Measurements from ENCODE around the gene PHEX.
A peak's percentile ranks its signal among the peaks of the same experiment; 100 is the strongest.

Gene PHEX

GRCh38 chrX:22141047-22141730 lies 109.1 kb downstream of the PHEX start:
- Mint-ChIP-seq H3K27ac (no peak overlapping the region), H3K27me3 (no peaks in the 10 kb centered on the region), H3K4me3 (no peak overlapping the region), H3K9me3 (no peaks in the 10 kb centered on the region), H3K4me1 (peaks cover 7% of the 10 kb centered on the region)
- no peak for ATAC-seq
- no peak for DNase-seq

GRCh38 chrX:22147214-22147613 lies 115.1 kb downstream of the PHEX start:
- Mint-ChIP-seq H3K4me3 (no peak overlapping the region), H3K27ac (peak overlapping the region in 1 of 2 donors; percentile 42), H3K4me1 (no peaks in the 10 kb centered on the region), H3K27me3 (no peaks in the 10 kb centered on the region), H3K9me3 (no peaks in the 10 kb centered on the region)
- no peak for ATAC-seq
- no peak for DNase-seq

GRCh38 chrX:22147942-22148341 lies 115.8 kb downstream of the PHEX start:
- no peak for ATAC-seq
- no peaks in the 10 kb centered on the region for H3K27me3 Mint-ChIP-seq
- H3K9me3 Mint-ChIP-seq: no peaks in the 10 kb centered on the region

GRCh38 chrX:22148565-22148964 lies 116.4 kb downstream of the PHEX start:
- no peaks in the 10 kb centered on the region for H3K9me3 Mint-ChIP-seq

More at GRCh38 chrX:22147942-22148341, 115.8 kb downstream of the PHEX start:
- H3K4me1 Mint-ChIP-seq: no peaks in the 10 kb centered on the region
- no peak for DNase-seq
- H3K27ac Mint-ChIP-seq: no peak overlapping the region
- no peak overlapping the region for H3K4me3 Mint-ChIP-seq

GRCh38 chrX:22150371-22150770 lies 118.2 kb downstream of the PHEX start:
- Mint-ChIP-seq H3K27ac (no peak overlapping the region), H3K27me3 (no peaks in the 10 kb centered on the region)

More at GRCh38 chrX:22148565-22148964, 116.4 kb downstream of the PHEX start:
- no peaks in the 10 kb centered on the region for H3K27me3 Mint-ChIP-seq
- H3K4me1 Mint-ChIP-seq: no peaks in the 10 kb centered on the region
- ATAC-seq (no peak), DNase-seq (no peak)
- H3K4me3 Mint-ChIP-seq: no peak overlapping the region
- no peak overlapping the region for H3K27ac Mint-ChIP-seq

GRCh38 chrX:22155126-22155525 lies 123.0 kb downstream of the PHEX start:
- Mint-ChIP-seq H3K4me3 (no peak overlapping the region), H3K27ac (no peak overlapping the region), H3K27me3 (no peaks in the 10 kb centered on the region), H3K4me1 (no peaks in the 10 kb centered on the region), H3K9me3 (no peaks in the 10 kb centered on the region)
- no peak for DNase-seq
- no peak for ATAC-seq

More at GRCh38 chrX:22150371-22150770, 118.2 kb downstream of the PHEX start:
- H3K4me1 Mint-ChIP-seq: no peaks in the 10 kb centered on the region
- ATAC-seq: no peak
- no peak overlapping the region for H3K4me3 Mint-ChIP-seq
- DNase-seq: no peak
- no peaks in the 10 kb centered on the region for H3K9me3 Mint-ChIP-seq

GRCh38 chrX:22159071-22159470 lies 126.9 kb downstream of the PHEX start:
- Mint-ChIP-seq H3K4me3 (no peak overlapping the region), H3K9me3 (no peaks in the 10 kb centered on the region), H3K27me3 (no peaks in the 10 kb centered on the region), H3K4me1 (no peaks in the 10 kb centered on the region), H3K27ac (no peak overlapping the region)
- no peak for ATAC-seq
- no peak for DNase-seq

- Mint-ChIP-seq H3K4me1 (no peaks in the 10 kb centered on the region), H3K27ac (no peak overlapping the region), H3K4me3 (no peak overlapping the region), H3K9me3 (no peaks in the 10 kb centered on the region), H3K27me3 (no peaks in the 10 kb centered on the region)
- DNase-seq (no peak), ATAC-seq (no peak)
Observed at GRCh38 chrX:22163326-22163725, 131.2 kb downstream of the PHEX start.

GRCh38 chrX:22164770-22165388 lies 132.8 kb downstream of the PHEX start:
- no peaks in the 10 kb centered on the region for H3K27me3 Mint-ChIP-seq
- DNase-seq (no peak), ATAC-seq (no peak)
- H3K4me1 Mint-ChIP-seq: no peaks in the 10 kb centered on the region
- H3K4me3 Mint-ChIP-seq: no peak overlapping the region
- H3K9me3 Mint-ChIP-seq: no peaks in the 10 kb centered on the region
- no peak overlapping the region for H3K27ac Mint-ChIP-seq

- DNase-seq: no peak
- ATAC-seq: no peak
- no peaks in the 10 kb centered on the region for H3K27me3 Mint-ChIP-seq
- H3K9me3 Mint-ChIP-seq: no peaks in the 10 kb centered on the region
- H3K4me1 Mint-ChIP-seq: no peaks in the 10 kb centered on the region
- H3K4me3 Mint-ChIP-seq: no peak overlapping the region
- no peak overlapping the region for H3K27ac Mint-ChIP-seq
Observed at GRCh38 chrX:22165732-22166457, 133.8 kb downstream of the PHEX start.

GRCh38 chrX:22171287-22172060 lies 139.3 kb downstream of the PHEX start:
- ATAC-seq: no peak
- H3K9me3 Mint-ChIP-seq: no peaks in the 10 kb centered on the region
- H3K4me3 Mint-ChIP-seq: no peak overlapping the region
- no peaks in the 10 kb centered on the region for H3K27me3 Mint-ChIP-seq
- no peak for DNase-seq
- no peak overlapping the region for H3K27ac Mint-ChIP-seq
- H3K4me1 Mint-ChIP-seq: no peaks in the 10 kb centered on the region

- no peaks in the 10 kb centered on the region for H3K9me3 Mint-ChIP-seq
- no peaks in the 10 kb centered on the region for H3K4me1 Mint-ChIP-seq
- no peak for DNase-seq
- no peak overlapping the region for H3K4me3 Mint-ChIP-seq
- no peak overlapping the region for H3K27ac Mint-ChIP-seq
- no peak for ATAC-seq
- no peaks in the 10 kb centered on the region for H3K27me3 Mint-ChIP-seq
Observed at GRCh38 chrX:22173966-22174365, 141.8 kb downstream of the PHEX start.

GRCh38 chrX:22177950-22178515 lies 145.9 kb downstream of the PHEX start:
- Mint-ChIP-seq H3K27me3 (no peaks in the 10 kb centered on the region), H3K27ac (no peak overlapping the region)

GRCh38 chrX:22184096-22184495 lies 152.0 kb downstream of the PHEX start:
- no peak for ATAC-seq
- no peak for DNase-seq
- Mint-ChIP-seq H3K27me3 (no peaks in the 10 kb centered on the region), H3K4me1 (no peaks in the 10 kb centered on the region), H3K9me3 (peaks cover 0 to 4% of the 10 kb centered on the region in 2 donors), H3K27ac (no peak overlapping the region), H3K4me3 (no peak overlapping the region)

More at GRCh38 chrX:22177950-22178515, 145.9 kb downstream of the PHEX start:
- no peak overlapping the region for H3K4me3 Mint-ChIP-seq
- peaks cover 0 to 4% of the 10 kb centered on the region in 2 donors for H3K9me3 Mint-ChIP-seq
- no peak for ATAC-seq
- no peak for DNase-seq
- H3K4me1 Mint-ChIP-seq: no peaks in the 10 kb centered on the region

GRCh38 chrX:22186165-22186564 lies 154.0 kb downstream of the PHEX start:
- no peaks in the 10 kb centered on the region for H3K9me3 Mint-ChIP-seq
- peak overlapping the region in 1 of 2 donors; percentile 19 for H3K27ac Mint-ChIP-seq
- no peak overlapping the region for H3K4me3 Mint-ChIP-seq
- DNase-seq (no peak), ATAC-seq (no peak)
- H3K4me1 Mint-ChIP-seq: no peaks in the 10 kb centered on the region
- H3K27me3 Mint-ChIP-seq: no peaks in the 10 kb centered on the region
